ENCODE results near the gene PRKAR1B. TPM values are rescaled to one million over a fixed set of nuclear protein-coding genes. Genes with fewer than 3 reads are reported as not detected.

PRKAR1B gene
- total and polyA plus RNA-seq, 2 donors (not counting 1 experiment from before 2014, with no cell fraction given): 4.5 to 8.6 TPM

GRCh38 chr7:520503-521161 lies 206.4 kb downstream of the PRKAR1B start:
- Mint-ChIP-seq H3K9me3 (ENCODE audit: insufficient read depth) (no peaks in the 10 kb centered on the region), H3K27ac (no peak overlapping the region), H3K4me3 (peak overlapping the region; percentile 82), H3K27me3 (peaks cover 18% of the 10 kb centered on the region), H3K4me1 (peaks cover 23% of the 10 kb centered on the region)
- Histone ChIP-seq H3K27ac (ENCODE audit: low read length in 2 of 2) (no peak overlapping the region), H3K4me3 (ENCODE audit: control extremely low read depth in 1 of 5, extremely low read depth in 1 of 5, insufficient read depth in 1 of 5, low read depth in 2 of 5, low read length in 4 of 5) (peak overlapping the region in 2 of 5 experiments; percentile 29 to 41), H3K4me1 (ENCODE audit: control insufficient read depth in 2 of 2, insufficient read depth in 2 of 2, low read length in 2 of 2) (peaks cover 33 to 40% of the 10 kb centered on the region in 2 donors), H3K4me2 (replicated peaks; ENCODE audit: low read depth, low read length, poor library complexity, severe bottlenecking) (peak overlapping the region; percentile 88), H3K27me3 (replicated peaks in 1 of 4; ENCODE audit: control extremely low read depth in 1 of 4, control insufficient read depth in 3 of 4, insufficient read depth in 4 of 4, low read length in 3 of 4) (peaks cover 0 to 40% (median 15%) of the 10 kb centered on the region in 4 experiments), H3K9me3 (ENCODE audit: control extremely low read depth in 1 of 3, control insufficient read depth in 2 of 3, insufficient read depth in 1 of 3, low read length in 2 of 3) (peaks cover 0 to 8% (median 0%) of the 10 kb centered on the region in 3 donors), H4K20me1 (ENCODE audit: control insufficient read depth, insufficient read depth, low read length, poor library complexity, severe bottlenecking) (no peaks in the 10 kb centered on the region), H3K79me2 (ENCODE audit: control insufficient read depth, insufficient read depth, low read length) (no peaks in the 10 kb centered on the region), H3K9ac (ENCODE audit: low read length) (no peak overlapping the region), H2AFZ (ENCODE audit: insufficient read depth, low read depth, low read length, poor library complexity, severe bottlenecking) (peak overlapping the region; percentile 49), H3K36me3 (replicated peaks in 1 of 2; ENCODE audit: control extremely low read depth in 1 of 2, control insufficient read depth in 1 of 2, extremely low read depth in 1 of 2, insufficient read depth in 2 of 2, low read length in 1 of 2) (no peaks in the 10 kb centered on the region)
- peak; percentile 42 for DNase-seq
- POLR2A ChIA-PET: no interaction called here
- CTCF ChIA-PET: no interaction called here
- ATAC-seq (ENCODE audit: low read depth): no peak
- WGBS (ENCODE audit: insufficient coverage): 7% methylated on average over 59 of the region's 63 CpGs
- TF ChIP-seq EZH2 (IDR thresholded peaks at IDR 0.05; ENCODE audit: borderline replicate concordance, insufficient read depth, low read depth, low read length, poor library complexity, severe bottlenecking): no peak
- TF ChIP-seq, protein P1, sequence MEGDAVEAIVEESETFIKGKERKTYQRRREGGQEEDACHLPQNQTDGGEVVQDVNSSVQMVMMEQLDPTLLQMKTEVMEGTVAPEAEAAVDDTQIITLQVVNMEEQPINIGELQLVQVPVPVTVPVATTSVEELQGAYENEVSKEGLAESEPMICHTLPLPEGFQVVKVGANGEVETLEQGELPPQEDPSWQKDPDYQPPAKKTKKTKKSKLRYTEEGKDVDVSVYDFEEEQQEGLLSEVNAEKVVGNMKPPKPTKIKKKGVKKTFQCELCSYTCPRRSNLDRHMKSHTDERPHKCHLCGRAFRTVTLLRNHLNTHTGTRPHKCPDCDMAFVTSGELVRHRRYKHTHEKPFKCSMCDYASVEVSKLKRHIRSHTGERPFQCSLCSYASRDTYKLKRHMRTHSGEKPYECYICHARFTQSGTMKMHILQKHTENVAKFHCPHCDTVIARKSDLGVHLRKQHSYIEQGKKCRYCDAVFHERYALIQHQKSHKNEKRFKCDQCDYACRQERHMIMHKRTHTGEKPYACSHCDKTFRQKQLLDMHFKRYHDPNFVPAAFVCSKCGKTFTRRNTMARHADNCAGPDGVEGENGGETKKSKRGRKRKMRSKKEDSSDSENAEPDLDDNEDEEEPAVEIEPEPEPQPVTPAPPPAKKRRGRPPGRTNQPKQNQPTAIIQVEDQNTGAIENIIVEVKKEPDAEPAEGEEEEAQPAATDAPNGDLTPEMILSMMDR (IDR thresholded peaks at IDR 0.05): no peak
- intact Hi-C loops (cut with micrococcal nuclease): no loop called here

Measured in B cell (primary cell).